GM12874 (cell line): ENCODE results near the gene PSD.

ENCODE experiments used
- CTCF ChIP-seq: IDR thresholded peaks from 2 replicates; pipeline ENCODE4 v1.5.1; 2011; ENCODE audit warnings: low read depth, mild to moderate bottlenecking, control low read depth, low read length, moderate library complexity; ENCODE audit not compliant: insufficient read depth

PSD gene

DNA sequence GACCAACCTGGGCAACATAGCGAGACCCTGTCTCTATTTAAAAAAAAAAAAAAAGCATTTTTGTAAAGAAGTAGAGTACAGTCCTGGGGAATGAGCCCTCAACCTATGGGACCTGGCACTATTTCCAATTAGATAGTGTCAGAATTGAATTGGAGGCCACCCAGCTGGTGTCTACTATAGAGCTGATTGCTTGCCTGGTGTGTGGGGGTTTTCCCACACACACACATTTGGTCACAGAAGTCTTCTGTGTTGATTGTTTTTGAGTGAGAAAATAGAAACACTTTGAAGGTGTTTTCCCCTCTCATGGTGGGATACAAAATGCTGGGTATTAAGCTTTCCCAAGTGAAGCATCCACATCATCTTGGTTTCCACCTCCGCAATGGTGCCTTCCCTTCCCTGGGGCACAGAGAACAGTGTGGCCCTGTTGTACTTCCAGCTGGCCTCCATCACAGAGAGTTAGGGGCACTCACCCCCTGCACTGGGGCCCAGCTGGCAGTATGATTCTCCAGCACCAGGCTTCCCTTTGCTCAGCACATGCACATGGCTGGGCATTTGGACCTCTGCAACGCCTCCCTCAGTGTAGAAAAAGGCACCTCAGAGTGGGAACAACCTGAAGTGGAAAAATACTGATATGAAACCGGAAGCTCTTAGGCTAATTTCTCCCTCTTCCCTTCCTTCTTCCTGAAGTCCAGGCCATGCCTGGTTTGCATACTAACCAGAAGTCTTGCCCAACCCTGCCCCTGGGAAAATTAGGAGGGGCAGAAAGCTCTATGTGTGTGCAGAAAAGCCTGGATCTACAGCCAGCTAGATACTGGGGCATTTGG, 33.8 kb downstream of the PSD start:
- no peak for TF ChIP-seq CTCF

DNA sequence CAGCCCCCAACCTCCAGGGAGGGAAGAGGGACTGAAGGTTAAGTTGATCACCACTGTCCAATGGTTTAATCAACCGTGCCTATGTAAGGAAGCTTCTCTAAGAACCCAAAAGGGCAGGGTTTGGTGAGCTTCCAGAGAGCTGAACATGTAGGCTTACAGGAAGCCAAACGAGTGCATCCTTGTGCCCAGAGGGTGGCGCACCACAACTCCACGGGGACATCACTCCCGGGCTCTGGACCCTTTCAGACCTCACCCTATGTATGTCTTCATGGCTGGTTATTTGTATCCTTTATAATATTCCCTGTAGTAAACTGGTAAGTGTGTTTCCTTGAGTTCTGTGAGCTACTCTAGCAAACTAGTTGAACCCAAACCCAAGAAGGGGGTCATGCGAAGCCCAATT, 34.5 kb downstream of the PSD start:
- TF ChIP-seq CTCF: no peak

DNA sequence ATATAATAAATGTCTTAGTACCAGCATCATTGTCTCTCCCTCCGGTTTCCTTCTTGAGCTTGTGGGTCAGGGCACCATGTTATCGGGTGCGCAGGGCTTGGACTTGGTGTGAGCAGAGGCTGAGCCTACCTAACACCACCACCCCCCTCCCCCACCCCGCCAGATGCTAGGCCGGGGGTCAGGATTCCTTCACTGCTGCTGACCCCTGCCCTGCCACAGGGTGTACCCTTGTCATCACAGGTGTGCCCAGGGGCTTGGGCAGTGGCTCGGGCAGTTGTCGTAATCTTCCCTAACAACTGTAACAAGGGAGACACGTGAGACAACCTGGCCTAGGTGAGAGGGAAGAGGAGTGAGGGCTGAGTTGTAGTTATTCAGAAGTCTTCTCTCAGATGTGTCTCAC, 35.7 kb downstream of the PSD start:
- TF ChIP-seq CTCF: no peak

GRCh38 chr10:102381983-102382382, 36.6 kb downstream of the PSD start:
- TF ChIP-seq CTCF: no peak

GRCh38 chr10:102379383-102379782, 39.2 kb downstream of the PSD start:
- no peak for TF ChIP-seq CTCF

GRCh38 chr10:102376901-102377300, 41.7 kb downstream of the PSD start:
- no peak for TF ChIP-seq CTCF

GRCh38 chr10:102375867-102376266, 42.7 kb downstream of the PSD start:
- no peak for TF ChIP-seq CTCF

DNA sequence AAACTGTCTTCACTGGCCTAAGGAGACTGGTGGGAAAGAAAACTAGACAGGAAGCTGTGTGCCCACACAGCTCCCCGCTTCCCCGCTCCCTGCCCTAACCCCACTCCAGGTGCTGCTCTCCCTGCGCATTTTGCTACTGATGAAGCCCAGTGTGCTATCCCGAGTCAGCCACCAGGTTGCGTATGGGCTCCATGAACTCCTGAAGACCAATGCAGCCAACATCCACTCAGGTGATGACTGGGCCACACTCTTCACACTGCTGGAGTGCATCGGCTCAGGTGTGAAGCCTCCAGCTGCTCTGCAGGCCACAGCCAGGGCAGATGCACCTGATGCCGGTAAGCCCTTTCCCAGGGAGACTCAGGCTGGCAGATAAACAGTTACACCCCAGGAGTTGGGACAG, 43.3 kb downstream of the PSD start:
- TF ChIP-seq CTCF: no peak
